Endothelial cell of umbilical vein (primary cell): ENCODE measurements around the gene IL18. TPM values are rescaled to one million over a fixed set of nuclear protein-coding genes. Genes with fewer than 3 reads are reported as not detected.

Source experiments
- BruUV-seq: library from RNA; stranded (reverse); fragments of 400-500 nt; replicated peaks from 2 replicates; lab custom pipeline; 2021; lab: Mats Ljungman, UMichigan
- CTCF ChIA-PET: fragments of 300-600, 350-600 bp; sonication (Branson Sonifier 250); formaldehyde crosslinking; loops from one replicate; lab custom pipeline; 2021; ENCODE audit warnings: antibody characterized with exemption, inconsistent platforms; lab: Charles Lee
- POLR2A ChIA-PET: fragments of 300-600, 350-600 bp; sonication (Branson Sonifier 250); formaldehyde crosslinking; loops from one replicate; lab custom pipeline; 2021; ENCODE audit warnings: antibody characterized with exemption, inconsistent platforms; lab: Charles Lee
- DNase-seq: peaks from one replicate; pipeline ENCODE4 v3.0.0-alpha.2; 2011; ENCODE audit warnings: low read depth, low spot score
- FAIRE-seq: peaks from 2 replicates; lab custom pipeline; 2011; peaks lifted over from hg19 to GRCh38; lab: Jason Lieb, UNC
- H2AFZ ChIP-seq: 2 replicates; pipeline ENCODE4 v1.6.0; 2012; ENCODE audit warnings: low read depth, low read length, control low read depth, inconsistent platforms
- H3K27ac ChIP-seq: 2 replicates; pipeline ENCODE4 v1.5.1; 2011; ENCODE audit warnings: low read depth, mild to moderate bottlenecking, control low read depth, low read length, moderate library complexity; ENCODE audit not compliant: insufficient read depth
- H3K27me3 ChIP-seq, 2 experiments: 2 replicates each; pipeline versions ENCODE4 v1.6.0 to v1.6.1; 2011; ENCODE audit warnings: low read length in 2 of 2, mixed read lengths in 1 of 2; ENCODE audit not compliant: control insufficient read depth in 2 of 2, insufficient read depth in 2 of 2
- H3K36me3 ChIP-seq, 2 experiments: 2 replicates in 1 of 2; 3 replicates in 1 of 2; pipeline ENCODE4 v1.5.1; 2011; ENCODE audit warnings: low read length in 2 of 2, mild to moderate bottlenecking in 1 of 2, moderate library complexity in 1 of 2; ENCODE audit not compliant: control insufficient read depth in 2 of 2, insufficient read depth in 2 of 2; ENCODE audit errors: extremely low read depth in 1 of 2
- H3K4me1 ChIP-seq: 3 replicates; pipeline ENCODE4 v1.5.1; 2011; ENCODE audit warnings: mild to moderate bottlenecking, low read length; ENCODE audit not compliant: control insufficient read depth, insufficient read depth; ENCODE audit errors: extremely low read depth
- H3K4me2 ChIP-seq: 2 replicates; pipeline ENCODE4 v1.6.1; 2011; ENCODE audit warnings: low read length, control low read depth, mixed read lengths; ENCODE audit not compliant: insufficient read depth
- H3K4me3 ChIP-seq, 3 experiments: fragments of 200-600 bp in 1 of 3; sonication (generic), shearing (Covaris generic) in 1 of 3; replicated peaks in 1 of 3; 2 replicates each; pipeline ENCODE4 v1.5.1; 2011 to 2016; ENCODE audit warnings: control low read depth in 3 of 3, low read length in 3 of 3, mild to moderate bottlenecking in 2 of 3, inconsistent platforms in 1 of 3, low read depth in 1 of 3, moderate library complexity in 1 of 3; ENCODE audit not compliant: insufficient read depth in 1 of 3
- H3K79me2 ChIP-seq: 2 replicates; pipeline ENCODE4 v1.6.0; 2012; ENCODE audit warnings: low read length, inconsistent platforms; ENCODE audit not compliant: control insufficient read depth, insufficient read depth
- H3K9ac ChIP-seq: replicated peaks from 2 replicates; pipeline ENCODE3; 2011; ENCODE audit warnings: low read length, control low read depth; ENCODE audit not compliant: insufficient read depth; ENCODE audit errors: extremely low read depth
- H3K9me1 ChIP-seq: replicated peaks from 3 replicates; pipeline ENCODE4 v1.6.0; 2011; ENCODE audit warnings: mild to moderate bottlenecking, low read length; ENCODE audit not compliant: control insufficient read depth, insufficient read depth; ENCODE audit errors: extremely low read depth
- H3K9me3 ChIP-seq: replicated peaks from 2 replicates; pipeline ENCODE4 v1.5.1; 2012; ENCODE audit warnings: low read length, inconsistent platforms; ENCODE audit not compliant: control insufficient read depth, insufficient read depth
- H4K20me1 ChIP-seq: replicated peaks from 2 replicates; pipeline ENCODE3; 2011; ENCODE audit warnings: mild to moderate bottlenecking, low read length; ENCODE audit not compliant: control insufficient read depth, insufficient read depth; ENCODE audit errors: extremely low read depth
- CTCF ChIP-seq, 2 donors: IDR thresholded peaks; 1 replicate in 1 of 2; 2 replicates in 1 of 2; pipeline ENCODE4 v1.5.1; 2011; ENCODE audit warnings: low read length in 2 of 2, mild to moderate bottlenecking in 2 of 2, moderate library complexity in 2 of 2, control low read depth in 1 of 2, inconsistent platforms in 1 of 2, low read depth in 1 of 2; ENCODE audit not compliant: insufficient read depth in 1 of 2; ENCODE audit errors: extremely low read depth in 1 of 2
- EZH2 ChIP-seq: IDR thresholded peaks from 2 replicates; pipeline ENCODE4 v1.6.1; 2012; ENCODE audit warnings: borderline replicate concordance, low read depth, mild to moderate bottlenecking, moderate library complexity, low read length, inconsistent platforms; ENCODE audit not compliant: severe bottlenecking
- FOS ChIP-seq: IDR thresholded peaks from 2 replicates; pipeline ENCODE4 v1.6.1; 2011; ENCODE audit warnings: mild to moderate bottlenecking, low read length, moderate library complexity, borderline replicate concordance; ENCODE audit not compliant: insufficient read depth
- GATA2 ChIP-seq: IDR thresholded peaks from 2 replicates; pipeline ENCODE4 v1.7.0; 2011; ENCODE audit warnings: low read depth, mild to moderate bottlenecking, moderate library complexity, mixed read lengths, low read length; ENCODE audit not compliant: insufficient read length, insufficient read depth
- dilution Hi-C: fragments of 300-500 bp; cut with MboI; formaldehyde crosslinking; loops from one replicate; pipeline ENCODE4 v1.15.0; 2019; ENCODE audit warnings: low sequenced_read_pairs; ENCODE audit not compliant: extremely low pct_ligation_motif_present
- intact Hi-C: fragments of 100-400 bp; cut with micrococcal nuclease; formaldehyde crosslinking; loops from one replicate; pipeline ENCODE4 v1.10.0; 2022
- polyA plus RNA-seq, 4 experiments: library from polyadenylated mRNA; depleted of rRNA in 3 of 4; stranded (reverse) in 3 of 4; unstranded in 1 of 4; fragments of >200 nt; gene quantifications; 2 replicates each; pipeline versions ENCODE4 v1.2.1 to v1.2.3, GENCODE V29; 2011 to 2012; ENCODE audit warnings: missing spikeins in 1 of 4
- total RNA-seq: library from RNA; stranded (reverse); gene quantifications from 2 replicates; pipeline ENCODE4 v1.2.3, GENCODE V29; 2021
- TF ChIP-seq, protein P1 (sequence below): IDR thresholded peaks from 2 replicates; pipeline ENCODE4 v1.6.1; 2011; ENCODE audit not compliant: insufficient read depth, insufficient read length

The IL18 gene
- total and polyA plus RNA-seq, 2 donors (not counting 3 experiments of a cell fraction or from before 2014, with no cell fraction given): 0.73 to 1.5 TPM

DNA sequence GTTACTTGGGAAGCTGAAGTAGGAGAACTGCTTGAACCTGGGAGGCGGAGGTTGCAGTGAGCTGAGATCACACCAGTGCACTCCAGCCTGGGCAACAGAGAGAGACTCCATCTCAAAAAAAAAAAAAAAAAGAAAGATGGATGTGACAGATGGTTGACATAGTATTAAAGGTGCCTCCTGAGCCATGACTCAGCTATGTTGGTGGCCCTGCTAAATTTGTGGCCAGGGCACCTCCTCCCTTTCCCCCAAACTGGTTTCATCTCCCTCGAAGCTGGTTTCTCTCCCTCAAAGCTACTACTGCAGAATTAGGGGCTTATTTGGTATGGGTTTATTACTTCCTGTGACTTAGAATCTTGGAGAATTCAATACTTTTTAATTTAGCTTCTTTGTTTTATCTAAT, 45.7 kb downstream of the IL18 start:
- Histone ChIP-seq H2AFZ (no peak overlapping the region), H3K9me3 (no peaks in the 10 kb centered on the region), H3K9ac (no peak overlapping the region), H3K27ac (no peak overlapping the region), H3K79me2 (no peaks in the 10 kb centered on the region), H3K4me3 (no peak overlapping the region), H3K9me1 (no peaks in the 10 kb centered on the region), H3K4me1 (peaks cover 22% of the 10 kb centered on the region), H3K36me3 (no peaks in the 10 kb centered on the region), H3K4me2 (no peak overlapping the region), H3K27me3 (no peaks in the 10 kb centered on the region), H4K20me1 (no peaks in the 10 kb centered on the region)
- dilution Hi-C loops: no loop called here
- no peak for TF ChIP-seq CTCF (IDR thresholded peaks at IDR 0.05; ENCODE audit: extremely low read depth in 1 of 2, insufficient read depth in 1 of 2, low read depth in 1 of 2, low read length in 2 of 2)
- CTCF ChIA-PET: no interaction called here
- POLR2A ChIA-PET: no interaction called here
- intact Hi-C loops: no loop called here
- BruUV-seq: no TSS peak
- DNase-seq (no peak), FAIRE-seq (no peak)

DNA sequence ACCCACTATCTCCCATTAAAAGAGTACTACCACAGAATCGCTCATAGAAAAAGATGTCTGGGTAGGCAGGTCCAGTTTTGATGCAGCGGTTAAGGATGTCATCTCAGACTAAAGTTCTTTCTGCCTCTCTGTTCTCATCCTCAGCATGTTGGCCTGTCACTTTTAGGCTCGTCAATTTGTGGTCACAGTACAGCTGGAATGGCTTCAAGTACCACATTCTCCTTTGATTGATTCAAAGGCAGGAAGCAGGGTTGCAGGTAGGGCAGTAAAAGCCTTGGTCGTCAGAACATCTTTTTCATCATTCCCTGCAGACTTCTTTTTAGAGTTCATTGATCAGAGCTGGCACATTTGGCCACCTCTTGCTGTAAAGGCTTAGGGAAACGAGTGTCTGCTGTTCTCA, 48.5 kb downstream of the IL18 start:
- POLR2A ChIA-PET: no interaction called here
- no peak for FAIRE-seq
- intact Hi-C loops: no loop called here

More for the DNA sequence above, 48.5 kb downstream of the IL18 start:
- TF ChIP-seq, protein P1, sequence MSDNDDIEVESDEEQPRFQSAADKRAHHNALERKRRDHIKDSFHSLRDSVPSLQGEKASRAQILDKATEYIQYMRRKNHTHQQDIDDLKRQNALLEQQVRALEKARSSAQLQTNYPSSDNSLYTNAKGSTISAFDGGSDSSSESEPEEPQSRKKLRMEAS: no peak
- TF ChIP-seq FOS (no peak), GATA2 (no peak), EZH2 (no peak)
- no peak overlapping the region for H2AFZ ChIP-seq
- H3K9ac ChIP-seq: no peak overlapping the region
- no peaks in the 10 kb centered on the region for H3K79me2 ChIP-seq
- no peak overlapping the region for H3K4me2 ChIP-seq
- peaks cover 11% of the 10 kb centered on the region for H3K4me1 ChIP-seq
- H4K20me1 ChIP-seq: no peaks in the 10 kb centered on the region
- no TSS peak for BruUV-seq
- H3K9me1 ChIP-seq: no peaks in the 10 kb centered on the region
- no peaks in the 10 kb centered on the region for H3K27me3 ChIP-seq
- H3K36me3 ChIP-seq: no peaks in the 10 kb centered on the region
- CTCF ChIA-PET: interaction anchor here (3.2 to 6.6 kb wide), 6 partner anchors 12 to 165 kb away, joined by 18 to 150 read pairs (median 48); partner anchors contain the start of gene BCO2
- dilution Hi-C loops: no loop called here
- H3K9me3 ChIP-seq: no peaks in the 10 kb centered on the region
- no peak overlapping the region for H3K4me3 ChIP-seq
- no peak for DNase-seq
- H3K27ac ChIP-seq: no peak overlapping the region
